Neuron (in vitro differentiated cells): Measurements from ENCODE around the gene WNK2.
"Not testable (repeated sequence)": the region's sequence is repeated elsewhere in the genome, so short reads cannot be mapped to it uniquely, and the experiment has no call there.

Experiments
- H2AFZ ChIP-seq: one replicate; pipeline ENCODE4 v1.6.1; 2013; ENCODE audit warnings: low read depth, mild to moderate bottlenecking, inconsistent platforms, low read length, moderate library complexity
- H3K27me3 ChIP-seq: one replicate; pipeline ENCODE4 v1.6.1; 2013; ENCODE audit warnings: low read length; ENCODE audit not compliant: insufficient read depth
- H3K36me3 ChIP-seq: one replicate; pipeline ENCODE4 v1.6.1; 2013; ENCODE audit warnings: low read length; ENCODE audit not compliant: insufficient read depth
- H3K4me1 ChIP-seq: one replicate; pipeline ENCODE4 v1.6.1; 2013; ENCODE audit warnings: low read length; ENCODE audit not compliant: insufficient read depth
- H3K4me3 ChIP-seq: 2 replicates; pipeline ENCODE4 v1.5.1; 2013; ENCODE audit warnings: mild to moderate bottlenecking, low read length, moderate library complexity
- H3K9me3 ChIP-seq: one replicate; pipeline ENCODE4 v1.6.1; 2013; ENCODE audit warnings: low read length

Gene WNK2

GRCh38 chr9:93319992-93320500, 136.1 kb downstream of the WNK2 start:
- H3K27me3 ChIP-seq = no peaks in the 10 kb centered on the region
- no peaks in the 10 kb centered on the region for H3K36me3 ChIP-seq
- no peak overlapping the region for H3K4me3 ChIP-seq

DNA sequence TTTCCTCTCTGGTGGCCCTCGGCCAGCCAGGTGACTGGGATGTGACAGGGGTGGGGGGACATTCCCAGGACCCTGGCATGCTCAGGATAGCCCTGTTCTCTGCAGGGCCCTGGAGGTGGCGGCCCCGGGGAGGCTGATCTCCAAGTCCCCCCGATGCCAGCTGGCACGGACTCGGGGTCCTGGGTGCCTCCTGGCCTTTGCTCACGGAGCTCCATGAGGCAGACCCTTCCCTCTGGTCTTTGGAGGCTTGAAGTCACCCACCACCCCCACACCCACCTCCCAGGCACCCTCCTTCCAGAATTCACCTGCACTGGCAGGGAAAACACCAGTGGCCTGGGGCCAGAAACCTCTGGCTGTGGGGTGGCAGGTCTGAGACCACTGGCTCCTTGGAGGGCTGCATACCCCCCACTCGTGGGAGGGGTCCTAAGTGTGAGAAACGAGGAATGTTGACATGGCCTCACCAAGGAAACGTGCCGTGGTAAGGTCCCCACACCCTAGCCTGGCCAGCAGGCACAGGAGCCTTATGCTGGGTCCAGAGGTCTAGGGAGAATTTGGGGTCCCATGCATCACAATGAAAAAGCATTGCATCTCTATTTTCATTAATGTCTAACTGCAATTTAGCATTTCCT, 136.8 kb downstream of the WNK2 start:
- Histone ChIP-seq H3K4me1 (no peaks in the 10 kb centered on the region), H3K9me3 (no peaks in the 10 kb centered on the region), H3K36me3 (no peaks in the 10 kb centered on the region), H2AFZ (no peak overlapping the region), H3K4me3 (no peak overlapping the region), H3K27me3 (no peaks in the 10 kb centered on the region)

More at GRCh38 chr9:93319992-93320500, 136.1 kb downstream of the WNK2 start:
- Histone ChIP-seq H3K9me3 (no peaks in the 10 kb centered on the region), H3K4me1 (no peaks in the 10 kb centered on the region), H2AFZ (no peak overlapping the region)

DNA sequence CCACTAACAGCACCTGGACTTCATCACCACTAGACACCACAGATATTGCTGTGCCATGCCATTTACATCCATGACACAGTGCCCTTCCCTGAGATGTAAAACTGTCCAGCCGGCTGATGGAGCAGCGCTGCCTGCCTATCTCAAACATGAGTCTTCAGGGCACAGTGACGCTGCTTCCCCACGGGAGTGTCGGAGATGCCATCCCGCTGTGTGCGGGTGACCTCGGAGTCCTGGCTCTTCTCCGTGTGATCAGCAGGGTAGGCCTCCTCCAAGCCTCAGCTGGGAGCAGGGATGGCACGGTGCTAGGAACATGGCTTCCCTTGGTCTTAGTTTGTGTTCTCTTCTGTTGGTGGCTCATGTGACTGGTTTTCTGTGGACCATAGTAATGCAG, 137.3 kb downstream of the WNK2 start:
- H3K4me3 ChIP-seq = no peak overlapping the region
- H2AFZ ChIP-seq = no peak overlapping the region
- H3K36me3 ChIP-seq = no peaks in the 10 kb centered on the region
- no peaks in the 10 kb centered on the region for H3K4me1 ChIP-seq
- H3K9me3 ChIP-seq = no peaks in the 10 kb centered on the region
- H3K27me3 ChIP-seq = no peaks in the 10 kb centered on the region

DNA sequence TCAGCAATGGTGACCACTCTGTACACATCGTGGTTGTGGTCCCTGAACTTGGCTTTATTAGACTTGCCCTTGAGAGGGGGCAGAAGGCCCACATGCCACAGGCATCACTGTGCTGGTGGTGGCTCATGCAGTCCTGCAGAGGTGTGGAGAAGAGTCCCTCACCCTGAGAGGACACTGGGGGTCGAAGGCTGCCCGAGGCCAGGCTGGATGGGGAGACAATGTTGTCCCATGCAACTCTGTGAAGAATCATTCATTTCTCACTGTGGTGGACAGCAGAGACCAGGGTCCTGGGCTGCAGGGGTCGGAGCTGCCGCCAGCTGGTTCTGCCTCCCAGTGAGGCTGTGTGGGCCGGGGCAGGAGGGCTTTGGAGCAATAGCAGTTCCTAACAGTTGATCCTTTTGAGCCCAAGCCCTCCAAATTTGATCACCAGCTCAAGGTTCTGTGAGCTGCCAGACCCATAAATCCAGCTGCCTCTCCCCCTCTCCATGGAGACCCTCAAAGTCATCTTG, 139.6 kb downstream of the WNK2 start:
- H3K4me1 ChIP-seq, H3K9me3 ChIP-seq, H3K27me3 ChIP-seq, H3K4me3 ChIP-seq, H3K36me3 ChIP-seq, H2AFZ ChIP-seq: not testable (repeated sequence)

- Histone ChIP-seq H3K4me1 (no peaks in the 10 kb centered on the region), H2AFZ (no peak overlapping the region), H3K36me3 (no peaks in the 10 kb centered on the region), H3K27me3 (no peaks in the 10 kb centered on the region), H3K9me3 (no peaks in the 10 kb centered on the region), H3K4me3 (no peak overlapping the region)
Measured at GRCh38 chr9:93324191-93324834, 140.4 kb downstream of the WNK2 start.

DNA sequence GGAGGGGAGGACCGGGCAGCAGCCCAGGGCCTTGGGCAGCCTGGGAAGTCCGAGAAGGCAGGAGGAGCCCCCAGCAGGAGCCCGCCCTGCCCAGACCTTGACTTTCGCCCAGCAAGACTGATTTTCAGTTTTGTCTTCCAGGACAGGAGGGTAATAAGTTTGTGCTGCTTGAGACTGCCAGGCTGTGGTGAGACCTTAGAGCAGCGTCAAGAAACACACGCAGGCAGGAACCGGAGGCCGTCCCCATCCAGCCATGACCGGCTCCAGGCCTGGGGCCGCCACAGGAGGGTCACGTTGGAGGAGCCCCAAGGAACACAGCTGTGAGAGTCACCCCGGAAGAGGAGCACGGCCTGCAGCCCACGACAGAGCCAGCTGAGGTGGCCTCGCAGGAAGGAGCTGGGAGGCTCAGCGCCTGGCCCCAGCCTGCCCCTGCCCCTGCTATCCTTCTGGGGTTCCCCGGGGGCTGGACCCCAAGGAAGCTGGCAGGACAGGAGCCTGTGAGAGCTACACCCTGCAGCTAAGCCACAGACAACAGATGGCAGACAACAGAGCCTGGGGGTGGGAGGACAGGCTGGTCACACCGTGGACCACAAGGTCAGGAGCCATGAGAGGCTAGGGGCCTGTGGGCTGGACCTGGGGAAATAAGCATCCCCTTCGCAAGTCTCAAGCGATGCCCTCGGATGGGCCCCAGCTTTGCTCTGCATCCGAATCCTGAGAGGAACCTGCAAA, 141.5 kb downstream of the WNK2 start:
- Histone ChIP-seq H2AFZ (no peak overlapping the region), H3K4me1 (no peaks in the 10 kb centered on the region), H3K27me3 (no peaks in the 10 kb centered on the region), H3K36me3 (no peaks in the 10 kb centered on the region), H3K9me3 (no peaks in the 10 kb centered on the region), H3K4me3 (no peak overlapping the region)

DNA sequence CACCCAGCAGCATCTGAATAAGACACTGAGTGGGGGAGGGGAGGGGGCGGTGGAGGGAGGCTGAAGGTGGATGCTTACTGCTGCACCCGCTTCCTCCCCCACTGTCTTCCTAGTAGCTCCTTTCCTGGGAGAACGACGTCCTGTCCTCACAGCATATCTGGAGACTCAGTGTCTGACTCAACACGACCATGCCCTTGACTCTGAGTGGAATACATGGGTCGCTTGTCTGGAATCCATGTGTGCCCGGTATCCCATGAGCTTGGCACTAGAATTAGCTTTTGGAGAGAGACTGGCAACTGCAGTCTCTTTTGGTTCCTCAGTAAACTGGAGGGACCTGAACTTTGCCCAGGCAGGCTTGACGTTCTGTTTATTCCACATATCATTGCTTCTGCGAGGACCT, 142.1 kb downstream of the WNK2 start:
- no peaks in the 10 kb centered on the region for H3K4me1 ChIP-seq
- no peaks in the 10 kb centered on the region for H3K9me3 ChIP-seq

DNA sequence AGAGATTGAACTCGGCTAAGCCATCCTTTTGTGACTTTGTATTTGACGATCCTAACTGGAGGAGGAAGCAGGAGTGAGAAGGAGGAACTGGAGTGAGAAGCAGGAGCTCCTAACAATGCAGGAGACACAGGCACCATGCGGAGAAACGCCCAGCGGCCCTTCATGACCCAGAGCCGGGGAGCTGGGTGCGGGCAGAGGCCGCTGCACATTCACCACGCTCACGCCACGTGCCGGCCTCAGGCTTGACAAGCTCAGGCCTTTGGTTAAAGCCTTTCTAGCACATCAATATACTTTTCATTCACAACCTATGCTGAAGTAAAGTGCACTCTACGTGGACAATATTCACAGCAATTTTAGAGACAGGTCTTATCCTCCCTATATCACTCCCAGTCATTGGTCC, 142.7 kb downstream of the WNK2 start:
- H3K4me3 ChIP-seq = no peak overlapping the region
- H3K36me3 ChIP-seq = no peaks in the 10 kb centered on the region
- no peak overlapping the region for H2AFZ ChIP-seq
- no peaks in the 10 kb centered on the region for H3K4me1 ChIP-seq
- H3K27me3 ChIP-seq = no peaks in the 10 kb centered on the region
- no peaks in the 10 kb centered on the region for H3K9me3 ChIP-seq

More for the DNA sequence above, 142.1 kb downstream of the WNK2 start:
- H3K4me3 ChIP-seq = no peak overlapping the region
- H2AFZ ChIP-seq = no peak overlapping the region
- H3K27me3 ChIP-seq = no peaks in the 10 kb centered on the region
- no peaks in the 10 kb centered on the region for H3K36me3 ChIP-seq

GRCh38 chr9:93329629-93330280, 145.8 kb downstream of the WNK2 start:
- Histone ChIP-seq H3K4me3 (no peak overlapping the region), H3K27me3 (no peaks in the 10 kb centered on the region), H3K9me3 (no peaks in the 10 kb centered on the region), H3K4me1 (no peaks in the 10 kb centered on the region), H2AFZ (no peak overlapping the region), H3K36me3 (no peaks in the 10 kb centered on the region)

GRCh38 chr9:93332317-93332716, 148.4 kb downstream of the WNK2 start:
- Histone ChIP-seq H2AFZ (no peak overlapping the region), H3K4me1 (no peaks in the 10 kb centered on the region), H3K9me3 (no peaks in the 10 kb centered on the region), H3K4me3 (no peak overlapping the region), H3K36me3 (no peaks in the 10 kb centered on the region), H3K27me3 (no peaks in the 10 kb centered on the region)

- no peaks in the 10 kb centered on the region for H3K27me3 ChIP-seq
- H2AFZ ChIP-seq = no peak overlapping the region
- no peak overlapping the region for H3K4me3 ChIP-seq
- H3K36me3 ChIP-seq = no peaks in the 10 kb centered on the region
- H3K9me3 ChIP-seq = peaks cover 8% of the 10 kb centered on the region
- H3K4me1 ChIP-seq = no peaks in the 10 kb centered on the region
Measured at GRCh38 chr9:93336720-93337119, 152.8 kb downstream of the WNK2 start.

DNA sequence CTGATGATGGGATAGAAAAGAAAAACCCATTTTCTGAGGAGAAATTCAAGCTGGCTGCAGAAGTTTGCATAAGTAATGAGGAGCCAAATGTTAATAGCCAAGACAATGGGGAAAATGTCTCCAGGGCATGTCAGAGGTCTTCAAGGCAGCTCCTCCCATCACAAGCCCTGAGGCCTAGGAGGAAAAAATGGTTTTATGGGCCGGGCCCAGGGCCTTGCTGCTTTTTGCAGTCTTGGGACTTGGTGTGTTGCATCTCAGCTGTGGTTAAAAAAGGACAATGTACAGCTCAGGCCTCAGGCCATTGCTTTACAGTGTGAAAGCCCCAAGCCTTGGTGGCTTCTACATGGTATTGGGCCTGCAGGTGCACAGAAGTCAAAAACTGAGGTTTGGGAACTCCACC, 154.3 kb downstream of the WNK2 start:
- not testable (repeated sequence) for H3K4me1 ChIP-seq, H2AFZ ChIP-seq, H3K36me3 ChIP-seq, H3K27me3 ChIP-seq, H3K4me3 ChIP-seq, H3K9me3 ChIP-seq

GRCh38 chr9:93340091-93340490, 156.2 kb downstream of the WNK2 start:
- Histone ChIP-seq H3K9me3 (peaks cover 8% of the 10 kb centered on the region), H3K36me3 (no peaks in the 10 kb centered on the region), H3K4me1 (no peaks in the 10 kb centered on the region), H2AFZ (no peak overlapping the region), H3K4me3 (no peak overlapping the region), H3K27me3 (no peaks in the 10 kb centered on the region)
